ENCODE measurements around the gene FAM83E. TPM values are rescaled to one million over a fixed set of nuclear protein-coding genes. Genes with fewer than 3 reads are reported as not detected.

FAM83E gene
- total and polyA plus RNA-seq, 4 experiments from 2014 or later = 4.3 to 5.3 TPM; not detected in 2

DNA sequence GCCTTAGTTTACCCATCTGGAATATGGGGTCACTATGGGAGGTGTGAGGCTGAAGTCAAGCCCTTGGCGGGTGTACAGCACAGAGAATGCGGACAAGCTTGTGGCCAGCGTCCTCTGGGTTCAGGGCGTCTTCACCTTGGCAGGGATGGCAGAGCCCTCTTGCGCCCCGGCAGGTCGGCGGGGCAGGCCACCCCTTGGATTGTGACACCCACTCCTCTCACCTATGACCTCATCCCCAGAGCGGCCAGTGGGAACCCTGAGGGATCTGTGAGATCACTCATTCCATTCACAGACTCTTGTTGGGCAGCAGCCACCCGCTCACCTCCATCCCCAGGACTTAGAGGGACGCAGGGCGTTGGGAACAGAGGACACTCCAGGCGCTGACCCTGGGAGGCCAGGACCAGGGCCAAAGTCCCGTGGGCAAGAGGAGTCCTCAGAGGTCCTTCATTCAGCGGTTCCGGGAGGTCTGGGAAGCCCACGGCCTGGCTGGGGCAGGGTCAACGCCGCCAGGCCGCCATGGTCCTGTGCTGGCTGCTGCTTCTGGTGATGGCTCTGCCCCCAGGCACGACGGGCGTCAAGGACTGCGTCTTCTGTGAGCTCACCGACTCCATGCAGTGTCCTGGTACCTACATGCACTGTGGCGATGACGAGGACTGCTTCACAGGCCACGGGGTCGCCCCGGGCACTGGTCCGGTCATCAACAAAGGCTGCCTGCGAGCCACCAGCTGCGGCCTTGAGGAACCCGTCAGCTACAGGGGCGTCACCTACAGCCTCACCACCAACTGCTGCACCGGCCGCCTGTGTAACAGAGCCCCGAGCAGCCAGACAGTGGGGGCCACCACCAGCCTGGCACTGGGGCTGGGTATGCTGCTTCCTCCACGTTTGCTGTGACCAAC is 8.2 kb downstream of the FAM83E start, which contains the start of gene SPACA4:
Gene SPACA4, plus strand, starts transcription at position 280 of the 896 bp plus-strand sequence. Its CDS starts 237 bp downstream, at position 517.
- CTCF ChIA-PET (ENCODE audit: partially characterized antibody) = interaction anchor here (1.6 to 6.7 kb wide), 4 partner anchors 12 to 118 kb away, joined by 7 to 82 read pairs (median 45); no protein-coding TSS in a partner anchor
- Mint-ChIP-seq H3K27ac (no peak within 1 kb of the TSS), H3K27me3 (no peaks in the 10 kb centered on the region), H3K36me3 (no peaks in the 10 kb centered on the region), H3K4me1 (peaks cover 2 to 6% (median 5%) of the 10 kb centered on the region in 4 donors), H3K4me3 (no peak within 1 kb of the TSS), H3K9me3 (no peaks in the 10 kb centered on the region)
- no peak for DNase-seq
- Histone ChIP-seq H3K4me1 (ENCODE audit: insufficient read depth, low read length) (no peaks in the 10 kb centered on the region), H3K36me3 (ENCODE audit: insufficient read depth, low read length) (no peaks in the 10 kb centered on the region), H3K27ac (ENCODE audit: low read depth, low read length) (no peak within 1 kb of the TSS), H3K27me3 (ENCODE audit: insufficient read depth, low read length) (no peaks in the 10 kb centered on the region), H3K4me3 (ENCODE audit: low read length in 2 of 2) (no peak within 1 kb of the TSS), H3K9me3 (ENCODE audit: control insufficient read depth in 1 of 2, low read length in 2 of 2) (no peaks in the 10 kb centered on the region)
- intact Hi-C loops (cut with micrococcal nuclease) = no loop called here
- POLR2A ChIA-PET (ENCODE audit: partially characterized antibody) = interaction anchor here (1.8 kb wide), 1 partner anchor 11 kb away, joined by 5 read pairs; no protein-coding TSS in a partner anchor

DNA sequence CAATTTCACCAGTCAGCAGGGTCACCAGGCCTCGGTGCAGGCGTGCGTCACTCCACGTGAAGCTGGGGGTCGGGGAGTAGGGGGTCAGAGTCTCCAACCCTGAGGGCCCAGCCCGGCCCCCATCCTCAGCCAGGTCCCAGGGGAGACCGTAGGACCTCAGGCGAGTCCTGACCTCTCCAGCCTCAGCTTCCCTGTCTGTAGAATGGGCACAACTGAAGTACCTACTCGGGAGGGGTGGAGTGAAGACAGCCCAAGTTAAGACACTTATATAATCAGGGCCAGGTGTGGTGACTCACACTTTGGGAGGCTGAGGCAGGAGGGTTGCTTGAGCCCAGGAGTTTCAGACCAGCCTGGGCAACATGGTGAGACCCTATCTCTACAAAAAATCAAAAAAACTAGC is 11.0 kb downstream of the FAM83E start:
- H3K9me3 Mint-ChIP-seq = no peaks in the 10 kb centered on the region
- H3K4me1 ChIP-seq (ENCODE audit: insufficient read depth, low read length) = no peaks in the 10 kb centered on the region
- H3K36me3 Mint-ChIP-seq = no peaks in the 10 kb centered on the region
- H3K27ac ChIP-seq (ENCODE audit: low read depth, low read length) = no peak overlapping the region
- ChIA-PET POLR2A (ENCODE audit: partially characterized antibody) (interaction anchor here (1.4 kb wide), 1 partner anchor 15 kb away, joined by 3 read pairs; the partner anchor contains the start of genes RPL18 and SPHK2), CTCF (ENCODE audit: partially characterized antibody) (no interaction called here)
- H3K27ac Mint-ChIP-seq = no peak overlapping the region
- peaks cover 1 to 4% (median 3%) of the 10 kb centered on the region in 4 donors for H3K4me1 Mint-ChIP-seq
- H3K4me3 ChIP-seq (ENCODE audit: low read length in 2 of 2) = no peak overlapping the region
- no peak for DNase-seq
- no peaks in the 10 kb centered on the region for H3K27me3 ChIP-seq (ENCODE audit: insufficient read depth, low read length)
- no peaks in the 10 kb centered on the region for H3K9me3 ChIP-seq (ENCODE audit: control insufficient read depth in 1 of 2, low read length in 2 of 2)
- intact Hi-C loops (cut with micrococcal nuclease) = no loop called here
- no peaks in the 10 kb centered on the region for H3K27me3 Mint-ChIP-seq
- no peak overlapping the region for H3K4me3 Mint-ChIP-seq
- H3K36me3 ChIP-seq (ENCODE audit: insufficient read depth, low read length) = no peaks in the 10 kb centered on the region

GRCh38 chr19:48603449-48603848 is 11.4 kb downstream of the FAM83E start:
- H3K4me3 Mint-ChIP-seq = no peak overlapping the region
- peaks cover 0 to 2% (median under 1%) of the 10 kb centered on the region in 4 donors for H3K4me1 Mint-ChIP-seq
- peaks cover 0 to 3% of the 10 kb centered on the region in 2 donors for H3K27me3 Mint-ChIP-seq
- Histone ChIP-seq H3K27ac (ENCODE audit: low read depth, low read length) (no peak overlapping the region), H3K9me3 (ENCODE audit: control insufficient read depth in 1 of 2, low read length in 2 of 2) (no peaks in the 10 kb centered on the region), H3K27me3 (ENCODE audit: insufficient read depth, low read length) (no peaks in the 10 kb centered on the region), H3K4me3 (ENCODE audit: low read length in 2 of 2) (no peak overlapping the region), H3K4me1 (ENCODE audit: insufficient read depth, low read length) (no peaks in the 10 kb centered on the region), H3K36me3 (ENCODE audit: insufficient read depth, low read length) (no peaks in the 10 kb centered on the region)
- intact Hi-C loops (cut with micrococcal nuclease) = no loop called here
- CTCF ChIA-PET (ENCODE audit: partially characterized antibody) = no interaction called here
- no peak overlapping the region for H3K27ac Mint-ChIP-seq
- H3K36me3 Mint-ChIP-seq = no peaks in the 10 kb centered on the region
- POLR2A ChIA-PET (ENCODE audit: partially characterized antibody) = no interaction called here
- no peaks in the 10 kb centered on the region for H3K9me3 Mint-ChIP-seq
- DNase-seq = no peak

DNA sequence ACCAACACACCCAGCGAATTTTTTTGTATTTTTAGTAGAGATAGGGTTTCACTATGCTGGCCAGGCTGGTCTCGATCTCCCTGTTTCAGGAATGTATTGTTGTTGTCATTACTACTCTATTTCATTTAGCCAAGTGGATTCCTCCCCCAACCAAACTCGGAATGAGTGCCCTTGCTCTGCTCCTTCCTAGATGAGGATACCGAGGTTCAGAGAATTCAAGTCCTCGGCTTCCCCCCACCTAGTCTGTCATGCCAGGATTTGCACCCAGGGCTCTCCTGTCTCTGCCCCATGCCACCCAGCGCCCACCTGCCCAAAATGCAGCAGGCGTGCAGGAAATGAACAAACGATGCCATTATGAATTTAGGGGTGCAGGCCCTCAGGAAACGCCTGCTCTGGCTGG is 11.9 kb downstream of the FAM83E start:
- H3K27me3 Mint-ChIP-seq = peaks cover 0 to 3% of the 10 kb centered on the region in 2 donors
- peaks cover 0 to 2% (median 0%) of the 10 kb centered on the region in 4 donors for H3K4me1 Mint-ChIP-seq
- ChIA-PET POLR2A (ENCODE audit: partially characterized antibody) (no interaction called here), CTCF (ENCODE audit: partially characterized antibody) (interaction anchor here (2.0 kb wide), 1 partner anchor 14 kb away, joined by 9 read pairs; no protein-coding TSS in a partner anchor)
- Histone ChIP-seq H3K4me3 (ENCODE audit: low read length in 2 of 2) (no peak overlapping the region), H3K36me3 (ENCODE audit: insufficient read depth, low read length) (no peaks in the 10 kb centered on the region), H3K9me3 (ENCODE audit: control insufficient read depth in 1 of 2, low read length in 2 of 2) (no peaks in the 10 kb centered on the region), H3K27me3 (ENCODE audit: insufficient read depth, low read length) (no peaks in the 10 kb centered on the region), H3K27ac (ENCODE audit: low read depth, low read length) (no peak overlapping the region), H3K4me1 (ENCODE audit: insufficient read depth, low read length) (peaks cover under 1% of the 10 kb centered on the region)
- no peaks in the 10 kb centered on the region for H3K9me3 Mint-ChIP-seq
- intact Hi-C loops (cut with micrococcal nuclease) = no loop called here
- no peak overlapping the region for H3K4me3 Mint-ChIP-seq
- no peak overlapping the region for H3K27ac Mint-ChIP-seq
- H3K36me3 Mint-ChIP-seq = no peaks in the 10 kb centered on the region
- no peak for DNase-seq

DNA sequence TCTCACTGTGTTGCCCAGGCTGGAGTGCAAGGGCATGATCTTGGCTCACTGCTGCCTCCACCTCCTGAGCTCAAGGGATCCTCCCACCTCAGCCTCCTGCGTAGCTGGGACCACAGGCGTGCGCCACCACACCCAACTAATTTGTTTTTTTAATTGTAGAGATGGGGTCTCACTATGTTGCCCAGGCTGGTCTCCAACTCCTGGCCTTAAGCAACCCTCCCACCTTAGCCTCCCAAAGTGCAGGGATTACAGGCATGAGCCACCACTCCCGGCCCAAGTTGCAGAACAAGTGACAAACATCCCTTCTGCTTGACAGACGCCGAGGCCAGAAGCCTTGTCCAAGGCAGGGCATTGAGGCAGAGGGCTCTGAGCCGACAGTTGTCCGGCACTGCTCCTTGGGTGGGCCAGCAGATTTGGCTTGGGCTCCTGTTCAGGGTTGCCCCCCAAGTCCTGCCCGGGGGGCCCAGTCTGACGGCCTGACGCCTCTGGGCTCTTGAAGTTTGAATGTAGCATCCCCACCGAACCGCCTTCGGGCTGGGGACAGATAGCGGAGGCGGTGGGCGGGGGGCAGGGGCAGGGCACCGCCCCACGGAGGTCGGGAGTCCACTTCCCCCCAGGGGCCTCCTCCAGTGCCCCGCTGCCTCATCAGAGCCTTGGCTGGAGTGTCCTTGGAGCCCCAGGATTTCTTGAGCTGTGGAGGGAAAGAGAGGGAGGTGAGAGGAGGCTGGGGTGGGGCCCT is 14.0 kb downstream of the FAM83E start:
- POLR2A ChIA-PET (ENCODE audit: partially characterized antibody) = no interaction called here
- Mint-ChIP-seq H3K27me3 (peaks cover 0 to 3% of the 10 kb centered on the region in 2 donors), H3K36me3 (no peaks in the 10 kb centered on the region), H3K4me3 (no peak overlapping the region), H3K9me3 (no peaks in the 10 kb centered on the region), H3K27ac (no peak overlapping the region), H3K4me1 (peaks cover 0 to 15% (median 1%) of the 10 kb centered on the region in 4 donors)
- no peaks in the 10 kb centered on the region for H3K27me3 ChIP-seq (ENCODE audit: insufficient read depth, low read length)
- CTCF ChIA-PET (ENCODE audit: partially characterized antibody) = interaction anchor here (1.0 to 1.6 kb wide), 2 partner anchors 8 to 90 kb away, joined by 3 to 5 read pairs; no protein-coding TSS in a partner anchor
- H3K4me3 ChIP-seq (ENCODE audit: low read length in 2 of 2) = no peak overlapping the region
- peaks cover 16% of the 10 kb centered on the region for H3K4me1 ChIP-seq (ENCODE audit: insufficient read depth, low read length)
- H3K36me3 ChIP-seq (ENCODE audit: insufficient read depth, low read length) = no peaks in the 10 kb centered on the region
- H3K27ac ChIP-seq (ENCODE audit: low read depth, low read length) = no peak overlapping the region
- no peak for DNase-seq
- no peaks in the 10 kb centered on the region for H3K9me3 ChIP-seq (ENCODE audit: control insufficient read depth in 1 of 2, low read length in 2 of 2)
- intact Hi-C loops (cut with micrococcal nuclease) = no loop called here

DNA sequence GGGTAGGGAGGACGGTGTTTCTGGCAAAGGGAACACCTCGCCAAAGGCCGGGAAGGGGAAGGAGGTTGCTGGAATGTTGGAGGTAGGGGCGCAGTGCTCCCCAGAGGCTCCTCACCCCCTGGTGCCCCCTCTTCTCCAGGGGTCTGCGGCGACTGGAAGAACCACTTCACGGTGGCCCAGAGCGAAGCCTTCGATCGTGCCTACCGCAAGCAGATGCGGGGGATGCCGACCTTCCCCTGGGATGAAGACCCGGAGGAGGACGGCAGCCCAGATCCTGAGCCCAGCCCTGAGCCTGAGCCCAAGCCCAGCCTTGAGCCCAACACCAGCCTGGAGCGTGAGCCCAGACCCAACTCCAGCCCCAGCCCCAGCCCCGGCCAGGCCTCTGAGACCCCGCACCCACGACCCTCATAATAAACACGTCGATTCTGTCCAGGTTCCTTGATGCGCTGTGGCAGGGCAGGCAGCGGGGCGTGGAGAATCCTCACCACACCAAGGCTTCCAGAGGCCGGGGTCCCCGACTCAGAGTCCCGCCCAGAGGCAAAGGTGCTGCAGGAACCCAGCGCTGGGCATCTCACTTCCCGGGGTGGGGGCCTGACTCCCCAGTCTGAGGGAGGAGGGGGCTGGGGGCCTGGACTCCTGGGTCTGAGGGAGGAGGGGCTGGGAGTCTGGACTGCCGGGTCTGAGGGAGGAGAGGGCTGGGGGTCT is 15.7 kb downstream of the FAM83E start:
- peaks cover 0 to 3% of the 10 kb centered on the region in 2 donors for H3K27me3 Mint-ChIP-seq

More for the DNA sequence above, 15.7 kb downstream of the FAM83E start:
- no peaks in the 10 kb centered on the region for H3K9me3 ChIP-seq (ENCODE audit: control insufficient read depth in 1 of 2, low read length in 2 of 2)
- Mint-ChIP-seq H3K27ac (peak overlapping the region in 2 of 7 donors; percentile 62 to 66), H3K9me3 (no peaks in the 10 kb centered on the region), H3K4me3 (peak overlapping the region in 1 of 8 donors; percentile 23), H3K4me1 (peaks cover 2 to 23% (median 6%) of the 10 kb centered on the region in 4 donors), H3K36me3 (no peaks in the 10 kb centered on the region)
- no peak for DNase-seq
- POLR2A ChIA-PET (ENCODE audit: partially characterized antibody) = no interaction called here
- H3K4me3 ChIP-seq (ENCODE audit: low read length in 2 of 2) = no peak overlapping the region
- no peak overlapping the region for H3K27ac ChIP-seq (ENCODE audit: low read depth, low read length)
- CTCF ChIA-PET (ENCODE audit: partially characterized antibody) = interaction anchor here (1.6 kb wide), 1 partner anchor 9 kb away, joined by 5 read pairs; no protein-coding TSS in a partner anchor
- H3K36me3 ChIP-seq (ENCODE audit: insufficient read depth, low read length) = no peaks in the 10 kb centered on the region
- peaks cover 16% of the 10 kb centered on the region for H3K4me1 ChIP-seq (ENCODE audit: insufficient read depth, low read length)
- intact Hi-C loops (cut with micrococcal nuclease) = no loop called here
- no peaks in the 10 kb centered on the region for H3K27me3 ChIP-seq (ENCODE audit: insufficient read depth, low read length)

Data from CD4-positive, alpha-beta memory T cell (primary cell).